ENCODE results near the gene RHOD. TPM values are rescaled to one million over a fixed set of nuclear protein-coding genes. Genes with fewer than 3 reads are reported as not detected.
A peak's percentile ranks its signal among the peaks of the same experiment; 100 is the strongest.

Gene RHOD
- total RNA-seq, 1 experiment from 2014 or later = 17.1 TPM

DNA sequence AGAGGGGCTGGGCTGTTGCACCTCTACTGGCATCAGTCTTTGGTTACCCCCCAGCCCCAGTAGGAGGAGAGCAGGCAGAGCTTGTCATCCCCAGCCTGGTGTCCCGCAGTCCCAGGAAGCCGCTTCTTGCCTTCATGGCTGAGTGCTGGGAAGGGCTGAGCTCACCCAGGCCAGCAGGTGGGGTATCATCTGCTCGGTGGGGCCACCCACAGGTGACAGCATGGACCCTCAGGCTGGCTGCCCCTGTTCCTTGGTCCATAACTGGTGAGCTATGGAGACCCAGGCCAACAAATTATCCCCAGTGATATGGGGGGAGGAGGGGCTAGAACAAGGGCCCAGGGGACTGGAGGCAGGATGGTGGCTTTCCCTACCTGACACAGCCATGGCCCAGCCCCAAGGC, 6.5 kb upstream of the RHOD start:
- CTCF ChIA-PET = interaction anchor here (1.1 kb wide), 1 partner anchor 267 kb away, joined by 4 read pairs; no protein-coding TSS in a partner anchor
- intact Hi-C loops (cut with micrococcal nuclease; ENCODE audit: unreplicated experiment) = no loop called here
- peak in 1 of 2 experiments; percentile 57 for DNase-seq

DNA sequence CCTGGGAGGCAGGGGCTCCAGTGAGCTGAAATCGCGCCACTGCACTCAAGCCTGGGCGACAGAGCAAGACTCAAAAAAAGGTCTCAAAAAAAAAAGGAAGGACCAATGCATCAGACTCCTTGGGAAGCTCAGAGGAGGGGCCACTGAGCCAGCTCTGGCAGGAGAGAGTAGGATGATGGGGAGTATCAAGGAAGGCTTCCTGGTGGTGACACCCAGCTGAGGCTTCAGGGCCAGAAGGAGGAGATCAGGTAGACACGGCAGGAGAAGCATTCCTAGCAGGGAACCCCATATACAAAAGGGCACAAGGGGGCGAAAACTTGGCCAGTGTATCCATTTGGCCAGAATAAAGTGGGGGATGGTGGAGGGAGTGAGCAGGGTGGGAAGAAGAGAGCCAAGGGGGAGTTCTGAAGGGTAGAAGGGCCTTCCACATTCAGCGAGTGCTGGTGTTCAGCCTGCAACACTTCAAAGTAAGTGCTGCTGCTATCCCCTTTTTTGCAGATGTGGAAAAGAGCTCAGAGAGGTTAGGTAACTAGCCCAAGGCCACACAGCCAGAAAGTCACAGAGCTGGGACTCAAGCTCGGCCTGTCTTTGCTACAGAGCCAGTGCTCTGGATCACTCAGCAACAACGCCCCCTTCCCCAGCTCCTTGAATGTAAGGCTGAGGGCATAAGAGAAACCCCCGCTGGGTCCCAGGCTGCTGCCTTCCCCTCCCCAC, 5.3 kb upstream of the RHOD start:
- intact Hi-C loops (cut with micrococcal nuclease; ENCODE audit: unreplicated experiment) = no loop called here
- Mint-ChIP-seq H3K27me3 (ENCODE audit: insufficient read depth, unreplicated experiment) (no peaks in the 10 kb centered on the region), H3K4me3 (ENCODE audit: unreplicated experiment) (no peak overlapping the region), H3K27ac (ENCODE audit: unreplicated experiment) (peak overlapping the region; percentile 24), H3K4me1 (ENCODE audit: low read depth, unreplicated experiment) (peaks cover 24% of the 10 kb centered on the region), H3K9me3 (ENCODE audit: unreplicated experiment) (no peaks in the 10 kb centered on the region), H3K36me3 (ENCODE audit: insufficient read depth, unreplicated experiment) (no peaks in the 10 kb centered on the region)
- no peaks in the 10 kb centered on the region for H3K27me3 ChIP-seq (replicated peaks; ENCODE audit: control insufficient read depth, insufficient read depth, low read length)
- H3K4me3 ChIP-seq (ENCODE audit: low read depth, low read length) = no peak overlapping the region
- H3K36me3 ChIP-seq (ENCODE audit: control insufficient read depth, insufficient read depth, low read length) = no peaks in the 10 kb centered on the region
- TF ChIP-seq, protein P1, sequence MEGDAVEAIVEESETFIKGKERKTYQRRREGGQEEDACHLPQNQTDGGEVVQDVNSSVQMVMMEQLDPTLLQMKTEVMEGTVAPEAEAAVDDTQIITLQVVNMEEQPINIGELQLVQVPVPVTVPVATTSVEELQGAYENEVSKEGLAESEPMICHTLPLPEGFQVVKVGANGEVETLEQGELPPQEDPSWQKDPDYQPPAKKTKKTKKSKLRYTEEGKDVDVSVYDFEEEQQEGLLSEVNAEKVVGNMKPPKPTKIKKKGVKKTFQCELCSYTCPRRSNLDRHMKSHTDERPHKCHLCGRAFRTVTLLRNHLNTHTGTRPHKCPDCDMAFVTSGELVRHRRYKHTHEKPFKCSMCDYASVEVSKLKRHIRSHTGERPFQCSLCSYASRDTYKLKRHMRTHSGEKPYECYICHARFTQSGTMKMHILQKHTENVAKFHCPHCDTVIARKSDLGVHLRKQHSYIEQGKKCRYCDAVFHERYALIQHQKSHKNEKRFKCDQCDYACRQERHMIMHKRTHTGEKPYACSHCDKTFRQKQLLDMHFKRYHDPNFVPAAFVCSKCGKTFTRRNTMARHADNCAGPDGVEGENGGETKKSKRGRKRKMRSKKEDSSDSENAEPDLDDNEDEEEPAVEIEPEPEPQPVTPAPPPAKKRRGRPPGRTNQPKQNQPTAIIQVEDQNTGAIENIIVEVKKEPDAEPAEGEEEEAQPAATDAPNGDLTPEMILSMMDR (IDR thresholded peaks at IDR 0.05; ENCODE audit: insufficient read depth in 1 of 2, low read depth in 1 of 2, low read length in 1 of 2, severe bottlenecking in 1 of 2, unreplicated experiment in 1 of 2) = no peak
- no TSS peak for BruUV-seq (replicated peaks)
- no peak for DNase-seq
- POLR2A ChIA-PET = no interaction called here
- H3K4me1 ChIP-seq = peaks cover 24% of the 10 kb centered on the region
- no peaks in the 10 kb centered on the region for H3K9me3 ChIP-seq
- CTCF ChIA-PET = interaction anchor here (0.6 to 1.6 kb wide), 7 partner anchors 11 to 331 kb away, joined by 3 to 9 read pairs (median 3); no protein-coding TSS in a partner anchor

More for the DNA sequence above, 6.5 kb upstream of the RHOD start:
- H3K9me3 Mint-ChIP-seq (ENCODE audit: unreplicated experiment) = no peaks in the 10 kb centered on the region
- H3K36me3 ChIP-seq (ENCODE audit: control insufficient read depth, insufficient read depth, low read length) = no peaks in the 10 kb centered on the region
- peaks cover 12% of the 10 kb centered on the region for H3K4me1 Mint-ChIP-seq (ENCODE audit: low read depth, unreplicated experiment)
- H3K27ac Mint-ChIP-seq (ENCODE audit: unreplicated experiment) = peak overlapping the region; percentile 18
- H3K9me3 ChIP-seq = no peaks in the 10 kb centered on the region
- POLR2A ChIA-PET = no interaction called here
- H3K36me3 Mint-ChIP-seq (ENCODE audit: insufficient read depth, unreplicated experiment) = no peaks in the 10 kb centered on the region
- H3K27me3 Mint-ChIP-seq (ENCODE audit: insufficient read depth, unreplicated experiment) = no peaks in the 10 kb centered on the region
- peaks cover 13% of the 10 kb centered on the region for H3K4me1 ChIP-seq
- no peak overlapping the region for H3K4me3 ChIP-seq (ENCODE audit: low read depth, low read length)
- no peaks in the 10 kb centered on the region for H3K27me3 ChIP-seq (replicated peaks; ENCODE audit: control insufficient read depth, insufficient read depth, low read length)
- TF ChIP-seq, protein P1 (IDR thresholded peaks at IDR 0.05; ENCODE audit: insufficient read depth in 1 of 2, low read depth in 1 of 2, low read length in 1 of 2, severe bottlenecking in 1 of 2, unreplicated experiment in 1 of 2) = peak; percentile 21 to 65
- H3K4me3 Mint-ChIP-seq (ENCODE audit: unreplicated experiment) = no peak overlapping the region
- no TSS peak for BruUV-seq (replicated peaks)

DNA sequence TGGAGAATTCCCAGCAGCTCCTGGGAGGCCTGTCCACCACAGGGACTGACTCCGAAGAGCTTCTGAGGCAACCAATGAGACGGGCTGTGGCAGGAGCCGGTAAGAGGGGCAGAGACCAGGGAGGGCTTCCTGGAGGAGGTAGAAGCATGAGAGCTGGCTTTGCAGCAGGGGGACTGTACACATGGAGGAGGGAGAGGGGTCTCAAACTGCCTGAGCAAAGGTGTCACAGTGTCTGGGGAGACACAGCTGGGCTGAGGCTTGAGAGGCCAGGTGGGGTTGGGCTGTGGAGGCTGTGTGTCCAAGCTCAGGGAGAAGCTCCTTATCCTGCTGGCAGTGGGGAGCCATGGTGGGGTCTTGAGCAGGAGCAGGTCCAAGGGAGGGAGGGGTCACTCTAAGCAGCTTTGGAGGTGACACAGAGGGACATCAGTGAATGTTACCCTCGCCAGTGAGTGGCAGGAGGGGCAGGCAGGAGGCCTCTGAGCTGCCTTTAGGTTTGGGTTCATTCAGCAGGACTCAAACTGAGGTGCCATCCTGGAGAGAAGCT, 4.6 kb upstream of the RHOD start:
- ChIA-PET CTCF (interaction anchor here (0.6 to 1.6 kb wide), 5 partner anchors 12 to 330 kb away, joined by 3 to 5 read pairs (median 3); no protein-coding TSS in a partner anchor), POLR2A (no interaction called here)
- H3K9me3 Mint-ChIP-seq (ENCODE audit: unreplicated experiment) = no peaks in the 10 kb centered on the region
- no peak for DNase-seq
- H3K27me3 Mint-ChIP-seq (ENCODE audit: insufficient read depth, unreplicated experiment) = no peaks in the 10 kb centered on the region
- Histone ChIP-seq H3K9me3 (no peaks in the 10 kb centered on the region), H3K36me3 (ENCODE audit: control insufficient read depth, insufficient read depth, low read length) (no peaks in the 10 kb centered on the region), H3K27me3 (replicated peaks; ENCODE audit: control insufficient read depth, insufficient read depth, low read length) (no peaks in the 10 kb centered on the region), H3K4me1 (peaks cover 26% of the 10 kb centered on the region), H3K4me3 (ENCODE audit: low read depth, low read length) (no peak overlapping the region)
- BruUV-seq (replicated peaks) = no TSS peak
- TF ChIP-seq, protein P1 (IDR thresholded peaks at IDR 0.05; ENCODE audit: insufficient read depth in 1 of 2, low read depth in 1 of 2, low read length in 1 of 2, severe bottlenecking in 1 of 2, unreplicated experiment in 1 of 2) = no peak
- H3K4me1 Mint-ChIP-seq (ENCODE audit: low read depth, unreplicated experiment) = peaks cover 26% of the 10 kb centered on the region
- no peaks in the 10 kb centered on the region for H3K36me3 Mint-ChIP-seq (ENCODE audit: insufficient read depth, unreplicated experiment)
- no peak overlapping the region for H3K4me3 Mint-ChIP-seq (ENCODE audit: unreplicated experiment)
- H3K27ac Mint-ChIP-seq (ENCODE audit: unreplicated experiment) = peak overlapping the region; percentile 19
- intact Hi-C loops (cut with micrococcal nuclease; ENCODE audit: unreplicated experiment) = no loop called here
